ENCODE data around the gene BCR.
"Not testable (repeated sequence)": the region's sequence is repeated elsewhere in the genome, so short reads cannot be mapped to it uniquely, and the experiment has no call there.

BCR gene

GRCh38 chr22:23291806-23292452 lies 111.6 kb downstream of the BCR start:
- DNase-seq: no peak

DNA sequence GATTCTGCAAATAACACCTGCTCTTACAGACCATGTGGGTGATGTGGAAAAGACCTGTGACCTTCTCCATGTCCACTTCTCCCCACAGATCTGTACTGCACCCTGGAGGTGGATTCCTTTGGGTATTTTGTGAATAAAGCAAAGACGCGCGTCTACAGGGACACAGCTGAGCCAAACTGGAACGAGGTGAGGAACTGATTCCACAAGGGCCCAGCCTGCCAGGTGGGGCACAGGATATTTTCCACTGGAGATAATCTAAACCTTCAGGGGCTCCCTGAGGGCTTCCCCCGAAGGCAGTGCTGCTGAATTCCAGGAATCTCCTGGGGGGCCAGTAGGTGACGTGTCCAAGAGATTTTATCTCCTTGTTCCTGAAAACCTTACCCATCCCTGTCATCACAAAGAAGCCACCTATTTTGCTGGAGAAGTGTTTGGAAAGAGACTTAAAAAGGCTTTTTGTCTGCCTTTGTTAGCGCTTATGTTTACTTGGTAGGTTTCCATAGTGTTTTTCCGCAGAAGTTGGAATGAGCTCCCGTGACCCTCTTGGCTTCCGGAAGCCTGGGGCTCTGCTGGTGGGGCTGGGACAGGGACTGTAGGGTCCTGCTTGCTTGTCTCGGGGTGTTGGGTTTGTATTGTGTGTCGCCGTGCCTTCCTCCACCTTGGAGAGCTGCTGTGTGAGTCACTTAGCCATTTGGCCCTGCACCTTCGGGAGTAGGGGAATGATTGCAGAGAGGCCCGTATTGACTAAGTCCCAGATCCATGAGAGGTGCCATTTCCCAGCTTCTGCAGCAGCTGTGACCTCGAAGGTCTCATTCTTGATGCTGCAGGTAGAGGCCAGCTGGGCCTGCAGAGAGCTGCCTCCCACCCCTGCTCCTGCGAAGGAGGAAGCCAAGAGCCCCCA lies 112.4 kb downstream of the BCR start:
- no peak for DNase-seq

- no peak for DNase-seq
Observed at GRCh38 chr22:23293720-23294119, 113.4 kb downstream of the BCR start.

DNA sequence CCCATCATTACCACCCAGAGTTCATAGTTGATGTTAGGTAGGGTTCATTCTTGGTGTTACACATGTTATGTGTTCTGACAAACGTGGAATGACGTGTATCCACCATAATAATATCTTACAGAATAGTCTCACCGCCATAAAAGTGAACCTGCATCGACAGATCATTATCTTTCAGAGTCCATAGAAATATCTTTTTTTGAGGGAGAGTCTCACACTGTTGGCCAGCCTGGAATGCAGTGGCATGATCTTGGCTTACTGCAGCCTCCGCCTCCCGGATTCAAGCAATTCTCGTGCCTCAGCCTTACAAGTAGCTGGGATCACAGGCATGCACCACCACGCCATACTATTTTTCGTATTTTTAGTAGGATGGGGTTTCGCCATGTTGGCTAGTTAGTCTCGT lies 113.9 kb downstream of the BCR start:
- DNase-seq: no peak

DNA sequence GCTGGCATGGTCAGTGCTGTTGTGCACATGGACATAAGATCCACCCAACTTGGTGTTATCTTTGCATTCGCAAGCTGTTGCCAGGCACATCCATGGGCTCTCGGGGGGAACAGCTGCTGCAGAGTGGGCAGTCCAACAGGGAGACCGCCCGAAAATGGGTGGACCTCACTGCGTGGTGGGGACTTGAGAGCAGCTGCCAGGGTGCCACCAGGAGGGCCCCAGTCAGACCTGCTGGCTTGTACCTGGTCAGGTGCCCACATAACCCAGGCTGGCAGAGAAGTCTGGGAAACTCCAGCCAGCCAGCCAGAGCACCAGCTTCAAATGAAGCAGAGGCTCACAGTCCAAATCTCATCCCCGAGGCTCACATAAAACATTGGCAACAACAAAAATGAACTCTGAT lies 120.2 kb downstream of the BCR start:
- no peak for DNase-seq

GRCh38 chr22:23301591-23301990 lies 121.3 kb downstream of the BCR start:
- DNase-seq: no peak

- DNase-seq: no peak
Observed at GRCh38 chr22:23302171-23303002, 122.1 kb downstream of the BCR start.

- DNase-seq: no peak
Observed at GRCh38 chr22:23305321-23305910, 125.1 kb downstream of the BCR start.

DNA sequence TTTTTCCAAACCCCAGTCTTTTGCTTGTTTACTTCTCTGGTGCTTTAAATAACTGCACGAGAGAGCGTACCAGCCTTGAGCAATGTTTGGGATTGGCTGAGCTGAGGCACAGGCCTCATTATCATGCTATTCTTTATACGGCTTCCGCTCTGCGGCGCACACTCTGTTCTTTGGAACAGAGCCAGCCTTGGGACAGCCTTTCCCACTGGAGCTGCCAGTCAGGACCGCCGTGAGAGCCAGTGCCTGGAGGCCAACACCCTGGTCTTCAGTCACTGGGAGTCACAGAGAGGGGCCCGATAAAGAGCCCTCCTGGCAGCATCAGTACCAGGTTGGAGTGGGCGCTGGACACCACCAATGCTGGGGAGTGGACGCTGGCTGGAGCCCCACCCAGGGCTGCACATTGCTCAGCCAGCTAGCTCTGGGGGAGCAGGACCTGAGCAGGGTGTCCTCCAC lies 125.6 kb downstream of the BCR start:
- DNase-seq: no peak

GRCh38 chr22:23306438-23306921 lies 126.2 kb downstream of the BCR start:
- DNase-seq: no peak

DNA sequence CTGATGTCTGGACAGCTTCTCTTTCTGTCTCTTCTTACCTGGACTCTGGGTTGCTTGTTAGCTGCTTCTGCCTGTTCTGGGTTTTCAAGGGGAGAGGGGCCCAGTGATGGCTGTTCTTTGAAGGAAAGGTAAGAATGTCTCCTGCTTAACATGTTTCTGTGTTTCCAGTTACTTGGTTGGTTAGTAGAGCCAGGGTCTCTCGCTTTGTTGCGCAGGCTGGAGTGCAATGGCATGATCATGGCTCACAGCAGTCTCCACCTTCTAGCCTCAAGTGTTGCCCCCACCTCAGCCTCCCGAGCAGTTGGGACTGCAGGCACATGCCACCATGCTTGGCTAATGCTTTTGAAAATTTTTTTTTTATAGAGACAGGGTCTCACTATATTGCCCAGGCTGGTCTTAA lies 126.6 kb downstream of the BCR start:
- no peak for DNase-seq

DNA sequence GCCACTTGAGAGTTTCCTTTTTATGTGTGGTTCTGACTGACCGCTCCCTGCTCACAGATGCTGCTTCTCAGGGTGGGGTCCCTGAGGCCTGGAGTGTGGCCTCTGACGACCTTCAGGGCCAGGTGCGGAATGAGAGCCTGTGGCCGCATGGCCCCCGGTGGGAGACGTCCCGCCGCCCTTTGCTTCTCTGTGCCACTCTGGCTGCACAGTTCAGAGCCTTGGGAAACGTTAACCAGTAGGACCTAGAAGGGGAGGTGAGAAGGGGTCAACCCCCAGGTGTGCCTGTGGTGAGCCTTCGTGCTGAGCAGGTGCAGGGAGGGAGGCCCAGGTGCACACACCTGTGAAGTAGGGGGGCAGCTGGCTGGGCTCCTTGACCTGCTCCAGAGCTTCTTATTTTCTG lies 127.2 kb downstream of the BCR start:
- not testable (repeated sequence) for DNase-seq

GRCh38 chr22:23309261-23309660 lies 129.0 kb downstream of the BCR start:
- not testable (repeated sequence) for DNase-seq

GRCh38 chr22:23310443-23311097 lies 130.3 kb downstream of the BCR start:
- DNase-seq: not testable (repeated sequence)

DNA sequence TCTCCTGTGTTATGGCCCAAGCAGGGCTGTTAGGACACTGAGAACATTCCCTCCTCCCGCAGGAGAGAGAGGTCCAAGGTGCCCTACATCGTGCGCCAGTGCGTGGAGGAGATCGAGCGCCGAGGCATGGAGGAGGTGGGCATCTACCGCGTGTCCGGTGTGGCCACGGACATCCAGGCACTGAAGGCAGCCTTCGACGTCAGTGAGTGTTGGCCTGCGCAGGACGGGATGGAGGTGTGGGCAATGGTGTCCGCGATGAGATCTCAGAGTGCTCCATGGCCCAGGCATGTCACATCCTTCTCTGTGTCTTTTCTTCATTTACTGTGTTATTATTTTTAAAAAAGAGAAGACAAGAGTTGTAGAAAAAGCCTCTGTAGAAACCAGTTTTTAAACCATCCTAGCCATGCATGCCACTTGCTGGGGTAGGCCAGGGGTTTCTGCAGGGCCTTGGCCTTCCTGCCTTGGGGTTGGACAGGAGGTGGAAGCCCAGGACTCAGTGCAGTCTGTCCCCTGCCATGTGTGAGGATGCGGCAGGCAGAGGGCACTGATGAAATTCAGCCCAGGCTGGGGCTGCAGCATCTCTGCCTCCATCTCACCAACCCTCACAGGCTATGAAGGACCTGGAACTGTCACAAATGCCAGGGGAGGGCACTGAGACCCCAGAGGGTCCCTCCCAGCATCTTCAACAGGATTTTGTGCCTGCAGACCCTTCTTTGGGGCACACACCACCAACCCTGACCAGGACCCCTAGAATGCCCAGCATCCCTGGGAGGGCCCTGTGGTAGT lies 131.5 kb downstream of the BCR start:
- not testable (repeated sequence) for DNase-seq

- DNase-seq: no peak
Observed at GRCh38 chr22:23313791-23314567, 133.7 kb downstream of the BCR start.

DNA sequence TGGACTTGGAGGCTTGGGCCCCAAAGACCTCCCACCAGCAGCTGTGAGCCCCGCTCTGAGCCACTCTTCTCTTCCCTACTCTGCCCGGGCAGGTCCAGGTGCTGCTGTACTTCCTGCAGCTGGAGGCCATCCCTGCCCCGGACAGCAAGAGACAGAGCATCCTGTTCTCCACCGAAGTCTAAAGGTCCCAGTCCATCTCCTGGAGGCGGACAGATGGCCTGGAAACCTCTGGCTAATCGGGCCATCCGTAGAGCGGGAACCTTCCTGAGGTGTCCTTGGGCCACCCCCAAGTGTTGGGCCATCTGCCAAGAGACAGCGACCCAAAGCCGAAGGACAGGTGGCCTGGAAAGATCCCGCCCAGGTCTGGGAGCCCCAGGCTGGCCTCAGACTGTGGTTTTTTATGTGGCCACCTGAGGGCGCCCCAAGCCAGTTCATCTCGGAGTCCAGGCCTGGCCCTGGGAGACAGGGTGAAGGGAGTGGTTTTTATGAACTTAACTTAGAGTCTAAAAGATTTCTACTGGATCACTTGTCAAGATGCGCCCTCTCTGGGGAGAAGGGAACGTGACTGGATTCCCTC lies 135.1 kb downstream of the BCR start:
- no peak for DNase-seq

- DNase-seq: not testable (repeated sequence)
Observed at GRCh38 chr22:23316596-23316995, 136.3 kb downstream of the BCR start.

DNA sequence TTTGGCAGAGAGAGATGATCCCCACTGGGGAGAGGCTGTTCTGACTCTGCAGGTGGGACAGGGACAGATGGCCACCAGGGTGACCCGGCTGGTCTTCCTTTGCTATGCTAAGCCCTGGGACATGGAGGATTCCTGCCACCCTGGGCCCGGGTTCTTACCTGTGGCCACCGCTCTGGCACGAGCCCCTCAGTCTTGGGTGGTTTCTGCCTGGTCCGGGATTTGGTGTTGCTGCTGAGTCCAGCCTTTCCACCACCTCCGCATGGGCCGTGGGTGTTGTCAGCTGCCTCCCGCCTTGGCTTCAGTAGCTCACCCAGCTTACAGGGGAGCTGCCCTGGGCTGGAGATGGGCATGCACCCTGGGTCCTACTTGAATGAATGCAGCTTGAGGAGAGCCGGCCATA lies 138.0 kb downstream of the BCR start:
- DNase-seq: not testable (repeated sequence)

- not testable (repeated sequence) for DNase-seq
Observed at GRCh38 chr22:23322497-23323080, 142.3 kb downstream of the BCR start.

Measured in effector CD4-positive, alpha-beta T cell (primary cell).